ENCODE results near the gene NUB1.

DNA sequence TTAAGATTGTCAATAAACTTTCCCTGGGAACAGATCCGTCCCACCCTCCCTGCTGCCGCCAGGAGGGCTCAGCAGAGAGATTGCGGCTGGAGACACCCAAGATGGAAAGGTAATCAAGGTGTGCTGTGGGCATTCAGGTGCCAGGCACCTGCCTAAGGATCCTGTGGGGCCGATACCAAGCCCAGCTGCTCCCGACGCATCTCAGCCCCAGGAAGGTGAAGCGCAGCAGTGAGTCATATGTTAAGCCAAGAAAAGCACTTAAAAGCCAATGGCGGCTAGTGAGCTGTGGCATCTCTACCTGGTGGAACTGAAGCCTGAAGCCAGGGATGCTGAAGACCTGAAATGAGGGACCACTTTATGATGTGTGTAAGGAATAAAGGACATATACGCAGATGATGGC lies 62.2 kb downstream of the NUB1 start:
- TF ChIP-seq EZH2 (IDR thresholded peaks at IDR 0.05): no peak
- TF ChIP-seq, protein P1, sequence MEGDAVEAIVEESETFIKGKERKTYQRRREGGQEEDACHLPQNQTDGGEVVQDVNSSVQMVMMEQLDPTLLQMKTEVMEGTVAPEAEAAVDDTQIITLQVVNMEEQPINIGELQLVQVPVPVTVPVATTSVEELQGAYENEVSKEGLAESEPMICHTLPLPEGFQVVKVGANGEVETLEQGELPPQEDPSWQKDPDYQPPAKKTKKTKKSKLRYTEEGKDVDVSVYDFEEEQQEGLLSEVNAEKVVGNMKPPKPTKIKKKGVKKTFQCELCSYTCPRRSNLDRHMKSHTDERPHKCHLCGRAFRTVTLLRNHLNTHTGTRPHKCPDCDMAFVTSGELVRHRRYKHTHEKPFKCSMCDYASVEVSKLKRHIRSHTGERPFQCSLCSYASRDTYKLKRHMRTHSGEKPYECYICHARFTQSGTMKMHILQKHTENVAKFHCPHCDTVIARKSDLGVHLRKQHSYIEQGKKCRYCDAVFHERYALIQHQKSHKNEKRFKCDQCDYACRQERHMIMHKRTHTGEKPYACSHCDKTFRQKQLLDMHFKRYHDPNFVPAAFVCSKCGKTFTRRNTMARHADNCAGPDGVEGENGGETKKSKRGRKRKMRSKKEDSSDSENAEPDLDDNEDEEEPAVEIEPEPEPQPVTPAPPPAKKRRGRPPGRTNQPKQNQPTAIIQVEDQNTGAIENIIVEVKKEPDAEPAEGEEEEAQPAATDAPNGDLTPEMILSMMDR (IDR thresholded peaks at IDR 0.05): no peak
